HG03378 (cell line): ENCODE measurements around the gene ANKRD33.

Experiments used
- ATAC-seq: cut with Tn5 transposase; IDR thresholded peaks from one replicate; pipeline ENCODE4 v1.9.1; 2021; ENCODE audit warnings: mild to moderate bottlenecking, moderate library complexity; ENCODE audit not compliant: unreplicated experiment

ANKRD33 gene

DNA sequence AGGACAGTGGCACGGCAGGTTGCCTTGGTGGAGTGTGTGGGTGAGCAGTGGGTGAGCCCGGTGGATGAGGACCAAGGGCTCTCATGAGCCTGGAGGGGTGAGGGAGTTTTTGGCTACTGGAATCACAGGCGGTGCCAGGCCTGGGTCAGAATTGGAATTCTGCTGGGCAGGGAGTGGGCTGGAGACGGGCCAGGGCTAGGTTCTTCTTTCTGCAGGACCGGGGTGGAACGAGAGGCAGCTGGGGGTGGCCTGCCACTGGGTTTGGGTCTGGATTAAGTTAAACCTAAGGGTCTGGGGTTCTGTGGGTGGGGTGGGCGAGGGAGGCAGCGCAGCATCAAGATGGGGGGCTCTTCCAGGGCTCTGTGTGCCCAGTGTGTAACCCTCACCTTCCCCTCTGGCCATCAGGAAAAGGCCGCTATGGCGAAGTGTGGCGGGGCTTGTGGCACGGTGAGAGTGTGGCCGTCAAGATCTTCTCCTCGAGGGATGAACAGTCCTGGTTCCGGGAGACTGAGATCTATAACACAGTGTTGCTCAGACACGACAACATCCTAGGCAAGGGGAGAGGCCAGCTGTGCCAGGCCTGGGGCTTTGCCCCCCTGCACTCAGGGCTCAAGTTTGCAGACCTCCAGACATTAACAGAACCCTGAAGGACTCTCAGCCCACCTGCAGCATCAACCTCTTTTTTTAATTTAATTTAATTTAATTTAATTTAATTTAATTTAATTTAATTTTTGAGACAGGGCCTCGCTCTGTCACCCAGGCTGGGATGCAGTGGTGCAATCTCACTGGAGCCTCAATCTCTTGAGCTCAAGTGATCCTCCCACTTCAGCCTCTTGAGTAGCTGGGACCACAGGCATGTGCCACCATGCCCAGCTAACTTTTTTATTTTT is 26.4 kb downstream of the ANKRD33 start:
- ATAC-seq = no peak

DNA sequence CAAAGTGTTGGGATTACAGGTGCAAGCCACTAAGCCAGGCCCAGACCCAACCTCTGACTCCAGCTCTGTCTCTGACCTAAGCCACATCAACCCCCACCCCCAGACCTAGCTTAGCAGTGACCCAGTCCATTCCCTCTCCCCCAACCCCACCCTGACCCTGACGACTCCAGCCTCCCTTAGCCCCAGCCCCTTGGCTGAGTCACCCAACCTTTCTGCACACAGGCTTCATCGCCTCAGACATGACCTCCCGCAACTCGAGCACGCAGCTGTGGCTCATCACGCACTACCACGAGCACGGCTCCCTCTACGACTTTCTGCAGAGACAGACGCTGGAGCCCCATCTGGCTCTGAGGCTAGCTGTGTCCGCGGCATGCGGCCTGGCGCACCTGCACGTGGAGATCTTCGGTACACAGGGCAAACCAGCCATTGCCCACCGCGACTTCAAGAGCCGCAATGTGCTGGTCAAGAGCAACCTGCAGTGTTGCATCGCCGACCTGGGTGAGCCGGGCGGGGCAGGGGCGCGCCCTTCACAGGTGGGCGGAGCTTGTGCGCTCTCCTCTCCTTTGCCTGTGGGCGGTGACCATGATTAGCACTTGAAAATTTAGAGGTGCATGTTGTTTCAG is 27.2 kb downstream of the ANKRD33 start:
- ATAC-seq = no peak

DNA sequence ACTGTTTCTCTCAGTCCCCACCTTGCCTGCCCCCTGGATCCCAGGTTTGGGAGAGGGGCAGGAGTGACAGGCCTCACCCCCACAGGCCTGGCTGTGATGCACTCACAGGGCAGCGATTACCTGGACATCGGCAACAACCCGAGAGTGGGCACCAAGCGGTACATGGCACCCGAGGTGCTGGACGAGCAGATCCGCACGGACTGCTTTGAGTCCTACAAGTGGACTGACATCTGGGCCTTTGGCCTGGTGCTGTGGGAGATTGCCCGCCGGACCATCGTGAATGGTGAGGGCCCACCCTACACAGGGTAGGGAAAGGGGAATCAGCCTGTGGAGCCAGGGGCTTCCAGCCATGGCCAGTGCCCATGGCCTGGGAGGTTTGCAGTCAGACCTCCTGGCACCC is 28.0 kb downstream of the ANKRD33 start:
- no peak for ATAC-seq

DNA sequence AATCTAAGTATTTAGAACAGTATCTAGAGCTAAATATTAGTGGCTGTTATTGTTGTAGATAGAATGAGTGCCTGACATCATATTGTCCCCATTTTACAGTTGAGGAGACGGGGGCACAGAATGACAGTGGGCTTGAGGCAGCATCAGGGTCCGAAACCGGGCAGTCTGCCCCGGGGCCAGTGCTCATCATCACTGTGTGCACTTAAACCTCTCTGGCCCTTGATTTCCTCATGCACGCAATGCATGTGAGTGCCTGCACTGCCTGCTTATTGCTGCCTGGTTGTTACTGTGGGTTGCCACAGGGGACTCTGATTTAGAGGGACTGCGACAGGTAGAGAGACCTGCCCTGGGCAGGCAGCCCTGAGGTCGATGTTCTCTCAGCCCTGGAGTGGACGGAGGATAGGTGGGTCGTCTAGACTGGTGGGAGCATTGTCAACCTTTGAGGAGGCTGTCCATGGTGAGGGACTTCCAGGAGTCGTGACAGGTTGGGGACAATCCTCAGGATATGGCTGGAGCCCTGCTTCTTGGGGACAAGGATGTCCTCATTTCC is 29.2 kb downstream of the ANKRD33 start:
- ATAC-seq = no peak

DNA sequence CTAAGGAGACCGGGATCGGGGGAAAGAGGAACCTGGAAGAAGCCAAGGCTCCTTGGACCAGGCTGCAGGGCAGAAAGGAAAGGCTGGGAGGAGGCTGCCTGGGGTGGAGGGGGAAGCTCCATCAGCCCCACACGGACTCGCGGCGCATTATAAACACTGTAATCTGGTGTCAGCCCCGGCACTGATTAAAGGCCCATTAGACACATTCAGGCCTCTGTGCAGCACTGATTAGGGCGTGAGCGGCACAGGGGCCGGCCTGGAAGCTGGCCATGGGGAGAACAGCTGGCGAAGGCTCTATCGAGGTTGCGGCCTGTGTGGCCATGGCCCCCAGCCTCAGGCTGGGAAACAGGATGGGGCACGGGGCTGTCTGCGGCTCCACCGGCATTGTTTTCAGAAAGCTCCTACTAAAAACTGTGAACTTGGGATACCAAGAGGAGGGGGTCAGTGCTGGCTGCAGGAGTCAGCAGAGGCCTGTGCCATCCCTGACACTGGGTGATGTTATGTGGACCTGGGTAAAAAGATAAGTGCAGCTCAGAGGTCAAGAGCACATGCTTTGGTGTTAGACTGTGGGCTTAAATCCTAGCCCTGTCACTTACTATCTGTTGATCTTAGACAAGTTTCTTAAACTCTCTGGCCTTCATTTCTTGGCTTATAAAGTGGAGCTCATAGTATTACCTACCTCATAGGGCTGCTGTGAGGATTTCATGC is 30.0 kb downstream of the ANKRD33 start:
- ATAC-seq = no peak

DNA sequence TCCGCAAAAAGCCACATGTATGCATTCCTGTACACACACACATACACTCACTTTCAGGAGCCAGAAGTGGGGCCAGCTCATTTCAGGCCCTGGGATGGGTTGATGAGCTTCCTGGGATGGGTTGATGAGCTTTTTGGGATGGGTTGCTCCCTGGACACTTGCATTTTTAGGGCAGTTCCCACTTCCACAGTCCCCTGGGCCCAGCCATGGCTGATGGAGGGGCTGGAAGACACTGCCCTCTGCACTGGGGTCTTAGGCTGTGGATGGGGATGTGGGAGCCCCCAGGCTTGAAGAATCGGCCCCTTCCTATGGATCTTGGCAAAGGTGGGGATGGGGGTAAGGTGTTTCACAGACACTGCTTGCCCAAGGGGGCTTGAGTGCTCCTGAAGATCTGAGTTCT is 32.1 kb downstream of the ANKRD33 start:
- no peak for ATAC-seq

DNA sequence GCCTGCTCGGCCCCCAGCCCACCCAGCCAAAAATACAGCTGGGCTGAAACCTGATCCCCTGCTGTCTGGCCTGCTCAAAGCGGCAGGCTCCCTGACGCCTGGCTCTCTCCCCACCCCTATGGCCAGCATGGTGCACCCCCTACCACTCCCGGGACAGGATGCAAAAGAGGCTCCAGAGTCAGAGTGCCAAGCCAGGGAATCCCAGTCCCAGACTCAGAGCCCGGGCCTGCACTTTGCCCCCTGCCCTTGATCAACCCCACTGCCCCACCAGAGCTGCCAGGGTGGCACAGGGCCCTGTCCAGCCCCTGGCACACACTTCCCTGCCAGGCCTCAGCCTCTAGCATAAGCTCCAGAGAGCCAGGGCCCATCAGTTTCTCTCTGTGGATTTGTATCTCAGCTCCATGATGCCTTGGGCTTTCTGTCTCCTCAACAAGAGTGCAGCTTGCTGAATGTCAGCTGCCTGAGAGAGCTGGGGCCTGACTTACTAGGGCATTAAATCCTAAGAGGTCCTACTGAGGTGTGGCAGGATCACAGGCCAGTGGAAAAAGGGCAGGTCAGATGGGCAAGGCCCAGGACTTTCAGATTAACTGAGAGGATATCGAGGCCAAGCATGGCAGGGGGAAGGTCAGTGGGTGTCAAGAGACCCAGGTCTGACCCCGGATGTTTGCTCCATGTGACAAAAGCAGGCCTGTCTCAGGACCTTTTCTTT is 33.3 kb downstream of the ANKRD33 start:
- ATAC-seq = no peak

DNA sequence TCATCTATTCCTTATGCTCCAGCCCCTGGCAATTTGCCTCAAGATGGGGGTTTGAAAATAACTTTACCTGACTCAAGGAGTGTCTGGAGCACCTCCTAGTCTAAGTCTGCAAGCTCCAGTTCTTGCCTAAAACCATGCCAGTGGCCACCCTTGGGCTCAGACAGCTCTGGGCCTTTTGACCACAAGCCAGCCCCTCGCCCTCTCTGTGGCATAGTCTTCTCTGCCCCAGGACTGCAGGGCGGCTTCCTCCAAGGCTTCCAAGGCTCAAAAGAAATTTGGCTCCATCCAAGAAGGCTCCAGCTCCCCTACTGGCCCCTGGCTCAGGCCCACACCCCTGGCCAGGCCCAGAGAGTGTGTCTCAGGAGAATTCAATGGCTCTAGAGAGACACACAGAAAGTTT is 34.2 kb downstream of the ANKRD33 start:
- no peak for ATAC-seq

DNA sequence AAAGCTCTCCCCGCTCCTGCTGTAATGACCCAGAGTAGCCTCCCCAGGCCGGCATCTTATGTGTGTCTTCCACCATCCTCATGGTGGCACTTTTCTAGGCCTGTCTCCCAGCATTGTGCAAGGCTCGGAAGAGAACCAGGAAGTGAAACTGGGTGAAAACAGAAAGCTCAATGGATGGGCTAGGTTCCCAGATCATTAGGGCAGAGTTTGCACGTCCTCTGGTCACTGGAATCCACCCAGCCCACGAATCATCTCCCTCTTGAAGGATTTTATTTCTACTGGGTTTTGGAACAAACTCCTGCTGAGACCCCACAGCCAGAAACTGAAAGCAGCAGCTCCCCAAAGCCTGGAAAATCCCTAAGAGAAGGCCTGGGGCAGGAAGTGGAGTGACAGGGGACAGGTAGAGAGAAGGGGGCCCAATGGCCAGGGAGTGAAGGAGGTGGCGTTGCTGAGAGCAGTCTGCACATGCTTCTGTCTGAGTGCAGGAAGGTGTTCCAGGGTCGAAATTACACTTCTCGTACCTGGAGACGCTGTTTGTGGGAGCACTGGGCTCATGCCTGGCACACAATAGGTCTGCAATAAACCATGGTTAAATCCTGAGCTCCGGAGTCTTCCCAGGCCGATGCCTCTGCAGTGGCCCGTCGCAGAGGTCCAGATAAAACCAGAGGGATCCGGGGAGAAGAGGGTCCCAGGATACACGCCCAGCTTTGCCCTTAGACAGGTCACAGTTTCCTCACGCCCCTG is 35.0 kb downstream of the ANKRD33 start:
- no peak for ATAC-seq

DNA sequence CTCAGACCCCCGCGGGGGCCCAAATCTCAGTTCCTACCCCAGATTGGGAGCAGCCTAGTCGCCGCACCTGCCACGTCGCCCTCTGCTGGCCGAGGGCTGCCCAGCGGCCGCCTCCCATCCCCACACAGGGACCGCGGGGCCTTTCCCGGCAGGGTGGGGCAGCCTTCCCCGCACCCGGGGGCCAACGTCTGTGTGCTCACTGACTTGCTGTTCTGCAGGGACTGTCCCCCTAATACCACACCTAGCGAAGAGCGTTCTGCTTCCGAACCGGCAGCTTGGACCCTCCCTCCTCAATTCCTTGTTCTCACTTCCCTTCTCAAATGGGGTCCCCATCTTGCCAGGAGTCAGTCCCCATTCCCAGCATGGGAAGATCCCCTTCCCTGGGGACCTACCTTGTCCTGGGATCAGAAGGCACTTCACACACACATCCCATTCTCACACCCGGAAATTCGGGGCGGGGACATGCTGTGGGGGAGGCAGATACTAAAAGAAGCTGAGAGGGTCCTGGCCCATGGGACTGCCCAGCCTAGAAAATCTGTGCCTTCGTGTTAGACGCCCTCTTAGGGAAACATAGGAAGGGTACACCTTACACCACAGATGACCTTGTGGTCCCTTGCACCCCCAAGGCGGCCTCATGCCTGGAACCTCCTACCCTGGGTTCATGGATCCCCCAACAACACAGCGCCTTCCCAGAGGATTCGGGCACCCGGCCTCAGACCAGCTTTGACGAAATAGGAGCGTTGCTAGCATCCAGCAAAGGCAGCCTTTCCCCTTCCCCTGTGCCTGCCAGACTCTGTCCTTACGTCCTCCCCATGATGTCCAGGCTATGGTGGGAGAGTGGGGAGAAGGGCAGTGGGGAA is 35.8 kb downstream of the ANKRD33 start:
- no peak for ATAC-seq

DNA sequence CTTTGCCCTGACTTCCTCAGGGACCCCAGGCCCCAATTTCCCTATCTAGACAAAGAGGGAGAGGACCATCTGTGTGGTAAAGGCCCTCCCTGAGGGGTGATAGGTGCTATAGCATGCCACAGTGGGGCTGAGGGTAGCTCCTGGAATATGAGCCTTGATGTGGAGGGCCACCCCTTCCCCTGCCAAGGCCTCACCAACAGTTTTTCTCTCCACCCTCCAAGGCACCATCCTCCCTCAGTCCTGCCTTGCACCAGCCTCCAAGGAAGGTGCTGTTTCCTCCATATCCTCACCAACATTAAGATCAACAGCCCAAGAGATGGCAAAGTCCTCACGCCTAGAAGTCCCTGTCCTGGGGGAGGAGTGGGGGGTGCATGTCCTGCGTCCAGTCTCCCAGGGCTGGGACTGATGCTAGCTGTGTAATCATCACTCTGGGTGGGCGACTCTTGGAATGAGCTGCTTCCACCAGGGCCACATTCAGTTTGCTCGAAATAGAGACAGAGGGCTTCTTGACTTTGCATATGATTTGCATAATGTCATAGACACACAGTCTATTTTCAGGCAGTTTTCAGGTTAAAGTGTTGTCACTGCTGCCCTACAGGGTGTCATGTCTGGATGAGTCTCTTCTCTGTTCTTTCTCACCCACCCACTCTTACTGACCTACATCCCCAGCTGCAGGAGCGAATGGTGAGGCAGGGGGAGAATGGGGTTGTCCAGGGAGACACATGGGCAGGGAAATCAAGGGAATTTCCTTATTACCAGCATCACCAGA is 36.8 kb downstream of the ANKRD33 start:
- ATAC-seq = no peak

DNA sequence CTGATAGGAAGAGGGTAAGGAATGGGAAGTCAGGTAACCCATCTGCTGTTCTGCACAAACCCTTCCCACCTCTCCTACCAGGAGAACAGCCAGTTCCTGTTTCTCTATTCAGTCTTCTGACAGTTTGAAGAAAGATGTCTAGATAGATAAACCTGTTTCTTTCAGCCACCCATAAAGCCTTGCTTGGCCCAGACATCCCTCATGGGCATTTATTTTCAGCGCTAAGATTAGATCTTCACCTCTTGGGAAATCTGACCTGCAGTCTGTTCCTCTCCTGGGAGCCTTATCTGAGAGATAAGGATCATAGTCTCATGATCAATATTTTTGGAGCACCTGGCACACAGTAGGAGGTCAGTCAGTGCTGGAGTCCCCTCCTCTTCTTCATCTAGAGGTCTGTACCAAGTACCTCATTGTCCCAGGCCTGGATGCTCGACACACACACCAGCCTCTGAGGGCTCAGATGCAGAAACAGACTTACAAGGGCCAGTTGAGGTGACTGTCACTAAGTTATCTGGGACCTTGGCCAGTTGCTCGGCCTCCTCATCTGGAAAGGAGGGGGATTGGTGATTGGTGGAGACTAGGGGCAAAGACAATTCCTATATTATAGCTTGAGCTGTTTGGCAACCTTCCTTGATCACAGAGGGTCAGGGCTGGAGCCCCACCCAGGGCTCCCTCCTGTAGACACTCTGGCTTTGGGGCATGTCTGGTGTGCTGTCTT is 37.6 kb downstream of the ANKRD33 start:
- no peak for ATAC-seq

DNA sequence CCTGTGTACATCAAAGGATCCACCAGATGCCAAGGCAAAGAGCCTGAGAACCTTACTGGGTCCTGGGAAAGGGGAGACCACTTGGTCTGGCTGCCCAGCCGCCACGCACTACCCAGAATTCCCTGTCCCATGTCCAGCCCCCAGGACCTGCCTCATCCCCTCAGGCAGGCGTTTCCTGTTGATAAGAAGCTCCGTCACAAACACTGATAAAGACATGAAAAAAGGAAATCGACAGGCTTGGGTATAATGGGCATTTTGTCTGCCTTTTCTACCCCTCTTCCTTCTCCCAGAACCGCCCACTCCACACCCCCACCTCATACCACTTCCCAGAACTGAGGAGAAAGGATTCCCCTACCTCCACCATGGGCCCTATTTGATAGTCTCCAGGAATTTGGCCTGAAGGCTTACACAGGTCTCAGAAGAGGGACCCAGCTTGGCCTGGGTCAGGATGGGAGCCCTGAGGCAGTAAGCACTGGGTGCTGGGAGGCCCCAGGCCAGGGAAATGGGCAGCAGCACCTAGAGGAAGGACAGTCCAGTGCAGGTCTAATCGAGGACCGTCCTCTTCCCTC is 38.2 kb downstream of the ANKRD33 start:
- ATAC-seq = no peak

DNA sequence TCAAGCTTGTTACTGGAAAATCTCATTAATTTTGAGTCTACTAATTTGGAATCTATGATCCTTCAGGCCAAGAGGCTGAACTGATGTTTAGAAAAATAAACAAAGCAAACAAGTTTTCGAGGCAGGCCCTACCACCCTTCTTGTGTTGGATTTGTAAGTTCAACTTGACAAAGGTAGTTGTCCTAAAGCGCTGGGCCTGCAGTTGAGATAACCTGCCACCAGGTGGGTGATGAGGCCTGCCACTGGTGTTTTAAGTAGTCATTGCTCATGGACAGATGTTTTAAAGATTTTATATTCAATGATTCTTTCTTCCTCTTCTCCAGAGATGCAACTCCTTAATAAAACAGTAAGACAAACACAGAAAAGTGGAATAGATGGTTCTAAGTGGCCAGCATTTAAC is 38.8 kb downstream of the ANKRD33 start:
- no peak for ATAC-seq

DNA sequence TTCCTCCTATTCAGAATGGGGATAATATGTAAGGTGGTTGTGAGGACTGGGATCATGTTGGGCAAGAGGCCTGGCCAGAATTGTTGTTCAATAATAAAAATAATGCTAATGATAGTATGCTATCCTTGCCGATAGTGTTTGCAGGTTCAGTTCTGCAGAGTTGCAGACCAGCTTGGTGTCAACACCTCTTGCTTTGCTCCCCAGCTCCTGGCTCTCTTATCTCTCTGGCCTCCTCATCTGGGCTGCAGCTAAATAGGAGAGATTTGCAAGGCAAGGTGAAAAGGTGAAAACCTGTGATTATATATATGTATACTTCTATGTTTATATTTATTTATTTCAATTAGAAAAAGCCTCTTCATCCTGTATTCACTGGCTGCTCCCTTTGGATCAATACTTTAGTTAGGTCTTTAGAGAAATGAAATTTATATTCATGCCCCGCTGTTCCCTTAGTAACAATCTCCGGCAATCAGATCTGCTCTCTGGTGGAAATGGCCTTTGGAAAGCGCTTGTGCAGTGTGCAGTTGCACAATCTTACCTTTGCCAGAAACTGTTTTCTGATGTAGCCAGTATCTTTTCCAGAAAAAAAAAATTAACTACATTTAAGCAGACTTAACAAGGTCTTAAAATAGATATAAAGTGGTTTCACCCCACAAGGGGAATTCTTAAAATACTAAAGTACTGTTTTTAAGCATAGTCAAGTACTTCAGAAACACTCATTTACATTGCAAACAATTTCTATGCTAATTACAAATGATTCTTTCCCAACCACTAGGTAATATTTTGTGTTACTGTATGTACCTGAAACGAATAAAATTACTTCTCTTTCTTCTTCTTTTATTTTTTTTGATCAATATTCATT is 44.5 kb downstream of the ANKRD33 start:
- ATAC-seq = no peak

DNA sequence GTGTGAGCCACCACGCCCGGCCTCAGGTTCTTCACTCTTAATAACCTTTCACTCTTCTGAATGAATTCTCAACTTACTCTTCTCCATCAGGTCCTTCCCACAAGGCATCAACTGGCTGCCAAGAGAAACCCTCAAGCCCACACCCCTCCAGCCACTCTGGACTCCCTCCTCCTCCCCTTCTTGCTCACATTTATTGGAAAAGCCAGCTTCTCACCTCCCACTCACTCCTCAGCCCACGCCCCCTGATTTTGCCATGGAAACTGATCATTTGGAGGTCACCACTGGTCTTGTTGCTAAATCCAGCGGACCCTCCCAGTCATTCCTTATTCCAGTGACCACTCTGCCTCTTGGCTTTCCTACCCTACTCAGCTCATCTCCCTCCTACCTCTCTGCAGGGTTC is 46.2 kb downstream of the ANKRD33 start:
- ATAC-seq = no peak

DNA sequence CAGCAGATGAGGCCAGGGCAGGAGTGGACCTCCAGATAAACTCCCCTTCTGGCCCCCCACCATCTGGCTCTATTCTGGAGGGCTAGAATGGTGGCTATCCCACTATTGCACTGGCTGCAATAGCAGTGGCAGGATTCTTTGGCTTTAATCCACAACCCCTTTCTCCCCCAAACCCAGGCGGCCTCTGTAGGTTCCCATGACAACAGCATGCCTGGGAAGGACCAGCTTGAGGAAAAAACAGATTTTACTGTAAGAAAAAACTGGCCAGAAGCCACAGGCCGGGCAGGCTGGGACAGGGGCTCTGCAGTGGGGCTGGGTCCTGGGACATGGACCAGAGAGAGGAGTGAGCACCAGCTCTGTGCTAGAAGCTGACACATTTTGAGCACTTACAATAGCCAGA is 50.0 kb downstream of the ANKRD33 start:
- no peak for ATAC-seq
